KOPT-K1 (cell line): Measurements from ENCODE around the gene GDI2.

ENCODE experiments used
- H3K27ac ChIP-seq: fragments of 200-600 bp; sonication (generic); 2 replicates; pipeline ENCODE4 v1.5.1; 2016; ENCODE audit warnings: antibody characterized with exemption, mild to moderate bottlenecking, low read depth, low read length; ENCODE audit not compliant: poor library complexity, severe bottlenecking
- H3K36me3 ChIP-seq: fragments of 200-600 bp; sonication (generic); 2 replicates; pipeline ENCODE4 v1.5.1; 2017; ENCODE audit warnings: antibody characterized with exemption, mild to moderate bottlenecking, low read length, moderate library complexity; ENCODE audit not compliant: insufficient read depth
- H3K9me3 ChIP-seq: fragments of 200-600 bp; sonication (generic); 2 replicates; pipeline ENCODE4 v1.5.1; 2017; ENCODE audit warnings: antibody characterized with exemption, low read length, mild to moderate bottlenecking; ENCODE audit not compliant: insufficient read depth, poor library complexity, severe bottlenecking

GDI2 gene

DNA sequence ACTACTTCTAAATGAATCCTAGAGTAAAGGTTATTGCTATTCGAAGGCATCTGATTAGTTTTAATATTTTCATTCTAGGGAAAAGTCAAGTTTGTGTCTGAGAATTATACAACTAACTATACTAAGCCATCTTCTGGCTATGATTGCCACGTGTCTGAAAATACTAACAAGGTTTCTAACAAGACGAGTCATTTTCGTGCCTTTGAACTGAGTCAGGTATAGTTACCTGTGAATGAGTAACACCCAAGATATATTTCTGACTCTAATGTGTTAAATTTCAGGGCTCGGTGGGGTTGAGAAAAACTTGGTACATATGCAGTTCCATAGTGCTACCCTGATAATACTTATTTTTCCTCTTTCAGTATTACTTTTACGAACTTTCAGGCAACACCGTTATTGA lies 93.1 kb downstream of the GDI2 start:
- Histone ChIP-seq H3K9me3 (no peaks in the 10 kb centered on the region), H3K27ac (no peak overlapping the region), H3K36me3 (peaks cover 39% of the 10 kb centered on the region)

DNA sequence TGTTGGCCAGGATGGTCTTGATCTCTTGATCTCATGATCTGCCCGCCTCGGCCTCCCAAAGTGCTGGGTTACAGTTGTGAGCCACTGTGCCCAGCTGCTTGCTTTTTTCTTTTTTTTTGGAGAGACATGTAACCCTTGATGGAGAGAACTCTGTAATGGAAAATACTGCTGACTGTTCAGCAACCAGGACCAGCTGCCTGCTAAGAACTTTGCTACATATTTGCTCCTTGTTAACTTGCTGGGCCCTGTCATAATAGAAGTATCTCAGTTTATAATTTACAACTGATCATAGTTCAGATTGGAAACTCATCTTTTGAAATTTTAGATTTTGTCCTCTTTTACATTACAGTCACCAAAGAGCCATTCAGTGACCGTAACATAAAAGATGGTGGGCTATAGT lies 93.7 kb downstream of the GDI2 start:
- Histone ChIP-seq H3K27ac (no peak overlapping the region), H3K9me3 (no peaks in the 10 kb centered on the region), H3K36me3 (peaks cover 33% of the 10 kb centered on the region)
